ENCODE measurements around the gene SPON1.

Gene SPON1

GRCh38 chr11:14288189-14288935, 325.8 kb downstream of the SPON1 start:
- Histone ChIP-seq H3K4me2 (ENCODE audit: insufficient read depth, low read length) (no peak overlapping the region), H3K4me3 (ENCODE audit: low read depth in 1 of 2, low read length in 2 of 2) (no peak overlapping the region), H3K4me1 (ENCODE audit: insufficient read depth, low read length) (no peaks in the 10 kb centered on the region), H3K27me3 (ENCODE audit: insufficient read depth, low read length, poor library complexity) (no peaks in the 10 kb centered on the region), H3K36me3 (ENCODE audit: insufficient read depth, low read length) (peaks cover 57% of the 10 kb centered on the region), H2AFZ (ENCODE audit: low read depth, low read length) (no peak overlapping the region), H3K9me3 (ENCODE audit: insufficient read depth, low read length, severe bottlenecking) (no peaks in the 10 kb centered on the region), H3K27ac (ENCODE audit: low read length) (no peak overlapping the region), H3K9ac (ENCODE audit: low read depth, low read length) (no peak overlapping the region), H3K79me2 (ENCODE audit: insufficient read depth, low read length) (peaks cover 7% of the 10 kb centered on the region; the same call in 1 of the 2 replicates), H4K20me1 (ENCODE audit: insufficient read depth, low read length) (no peaks in the 10 kb centered on the region)
- ATAC-seq (ENCODE audit: insufficient read depth, low read depth) (no peak), DNase-seq (no peak)
- TF ChIP-seq, protein P1, sequence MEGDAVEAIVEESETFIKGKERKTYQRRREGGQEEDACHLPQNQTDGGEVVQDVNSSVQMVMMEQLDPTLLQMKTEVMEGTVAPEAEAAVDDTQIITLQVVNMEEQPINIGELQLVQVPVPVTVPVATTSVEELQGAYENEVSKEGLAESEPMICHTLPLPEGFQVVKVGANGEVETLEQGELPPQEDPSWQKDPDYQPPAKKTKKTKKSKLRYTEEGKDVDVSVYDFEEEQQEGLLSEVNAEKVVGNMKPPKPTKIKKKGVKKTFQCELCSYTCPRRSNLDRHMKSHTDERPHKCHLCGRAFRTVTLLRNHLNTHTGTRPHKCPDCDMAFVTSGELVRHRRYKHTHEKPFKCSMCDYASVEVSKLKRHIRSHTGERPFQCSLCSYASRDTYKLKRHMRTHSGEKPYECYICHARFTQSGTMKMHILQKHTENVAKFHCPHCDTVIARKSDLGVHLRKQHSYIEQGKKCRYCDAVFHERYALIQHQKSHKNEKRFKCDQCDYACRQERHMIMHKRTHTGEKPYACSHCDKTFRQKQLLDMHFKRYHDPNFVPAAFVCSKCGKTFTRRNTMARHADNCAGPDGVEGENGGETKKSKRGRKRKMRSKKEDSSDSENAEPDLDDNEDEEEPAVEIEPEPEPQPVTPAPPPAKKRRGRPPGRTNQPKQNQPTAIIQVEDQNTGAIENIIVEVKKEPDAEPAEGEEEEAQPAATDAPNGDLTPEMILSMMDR (IDR thresholded peaks at IDR 0.05; ENCODE audit: borderline replicate concordance, extremely low read depth, low read length, poor library complexity, severe bottlenecking) = no peak
- TF ChIP-seq EZH2 (IDR thresholded peaks at IDR 0.05; ENCODE audit: borderline replicate concordance, low read depth, low read length, severe bottlenecking) = no peak

- H2AFZ ChIP-seq (ENCODE audit: low read depth, low read length) = no peak overlapping the region
- no peaks in the 10 kb centered on the region for H3K9me3 ChIP-seq (ENCODE audit: insufficient read depth, low read length, severe bottlenecking)
- no peaks in the 10 kb centered on the region for H3K27me3 ChIP-seq (ENCODE audit: insufficient read depth, low read length, poor library complexity)
- no peak for ATAC-seq (ENCODE audit: insufficient read depth, low read depth)
- peaks cover 11% of the 10 kb centered on the region; the same call in 1 of the 2 replicates for H3K79me2 ChIP-seq (ENCODE audit: insufficient read depth, low read length)
- TF ChIP-seq, protein P1 (IDR thresholded peaks at IDR 0.05; ENCODE audit: borderline replicate concordance, extremely low read depth, low read length, poor library complexity, severe bottlenecking) = peak; percentile 27
- no peak for TF ChIP-seq EZH2 (IDR thresholded peaks at IDR 0.05; ENCODE audit: borderline replicate concordance, low read depth, low read length, severe bottlenecking)
- H3K4me3 ChIP-seq (ENCODE audit: low read depth in 1 of 2, low read length in 2 of 2) = no peak overlapping the region
- no peak for DNase-seq
- no peak overlapping the region for H3K27ac ChIP-seq (ENCODE audit: low read length)
- no peak overlapping the region for H3K9ac ChIP-seq (ENCODE audit: low read depth, low read length)
- peaks cover 69% of the 10 kb centered on the region for H3K36me3 ChIP-seq (ENCODE audit: insufficient read depth, low read length)
- H3K4me1 ChIP-seq (ENCODE audit: insufficient read depth, low read length) = no peaks in the 10 kb centered on the region
- H4K20me1 ChIP-seq (ENCODE audit: insufficient read depth, low read length) = no peaks in the 10 kb centered on the region
- H3K4me2 ChIP-seq (ENCODE audit: insufficient read depth, low read length) = no peak overlapping the region
These were observed 327.9 kb downstream of the SPON1 start for GRCh38 chr11:14290422-14290821.

- DNase-seq (no peak), ATAC-seq (ENCODE audit: insufficient read depth, low read depth) (no peak)
- Histone ChIP-seq H3K27ac (ENCODE audit: low read length) (no peak overlapping the region), H2AFZ (ENCODE audit: low read depth, low read length) (no peak overlapping the region), H3K4me3 (ENCODE audit: low read depth in 1 of 2, low read length in 2 of 2) (no peak overlapping the region), H3K36me3 (ENCODE audit: insufficient read depth, low read length) (peaks cover 1% of the 10 kb centered on the region; the same call in 1 of the 2 replicates), H3K79me2 (ENCODE audit: insufficient read depth, low read length) (peaks cover 96% of the 10 kb centered on the region), H3K9me3 (ENCODE audit: insufficient read depth, low read length, severe bottlenecking) (no peaks in the 10 kb centered on the region), H3K4me1 (ENCODE audit: insufficient read depth, low read length) (peaks cover 16% of the 10 kb centered on the region; the same call in 1 of the 2 replicates), H3K9ac (ENCODE audit: low read depth, low read length) (no peak overlapping the region), H4K20me1 (ENCODE audit: insufficient read depth, low read length) (peaks cover 52% of the 10 kb centered on the region), H3K27me3 (ENCODE audit: insufficient read depth, low read length, poor library complexity) (no peaks in the 10 kb centered on the region), H3K4me2 (ENCODE audit: insufficient read depth, low read length) (no peak overlapping the region)
- no peak for TF ChIP-seq EZH2 (IDR thresholded peaks at IDR 0.05; ENCODE audit: borderline replicate concordance, low read depth, low read length, severe bottlenecking)
- TF ChIP-seq, protein P1 (IDR thresholded peaks at IDR 0.05; ENCODE audit: borderline replicate concordance, extremely low read depth, low read length, poor library complexity, severe bottlenecking) = no peak
These were observed 337.4 kb downstream of the SPON1 start for GRCh38 chr11:14299921-14300320.
